Astrocyte (in vitro differentiated cells and primary cell): Measurements from ENCODE around the gene RIPOR2.

Experiments used
- CTCF ChIP-seq: IDR thresholded peaks from 2 replicates; pipeline ENCODE4 v1.5.1; 2011; ENCODE audit warnings: low read depth, mild to moderate bottlenecking, inconsistent platforms, low read length, moderate library complexity; ENCODE audit not compliant: insufficient read depth
- EZH2 ChIP-seq: IDR thresholded peaks from 2 replicates; pipeline ENCODE4 v1.6.1; 2012; ENCODE audit warnings: mild to moderate bottlenecking, low read length, inconsistent platforms; ENCODE audit not compliant: insufficient read depth

GRCh38 chr6:24876499-24877465 is 59.0 kb downstream of the RIPOR2 start:
- TF ChIP-seq CTCF = no peak
- TF ChIP-seq EZH2 = no peak
